Measurements from ENCODE around the gene AMPH.

AMPH gene

DNA sequence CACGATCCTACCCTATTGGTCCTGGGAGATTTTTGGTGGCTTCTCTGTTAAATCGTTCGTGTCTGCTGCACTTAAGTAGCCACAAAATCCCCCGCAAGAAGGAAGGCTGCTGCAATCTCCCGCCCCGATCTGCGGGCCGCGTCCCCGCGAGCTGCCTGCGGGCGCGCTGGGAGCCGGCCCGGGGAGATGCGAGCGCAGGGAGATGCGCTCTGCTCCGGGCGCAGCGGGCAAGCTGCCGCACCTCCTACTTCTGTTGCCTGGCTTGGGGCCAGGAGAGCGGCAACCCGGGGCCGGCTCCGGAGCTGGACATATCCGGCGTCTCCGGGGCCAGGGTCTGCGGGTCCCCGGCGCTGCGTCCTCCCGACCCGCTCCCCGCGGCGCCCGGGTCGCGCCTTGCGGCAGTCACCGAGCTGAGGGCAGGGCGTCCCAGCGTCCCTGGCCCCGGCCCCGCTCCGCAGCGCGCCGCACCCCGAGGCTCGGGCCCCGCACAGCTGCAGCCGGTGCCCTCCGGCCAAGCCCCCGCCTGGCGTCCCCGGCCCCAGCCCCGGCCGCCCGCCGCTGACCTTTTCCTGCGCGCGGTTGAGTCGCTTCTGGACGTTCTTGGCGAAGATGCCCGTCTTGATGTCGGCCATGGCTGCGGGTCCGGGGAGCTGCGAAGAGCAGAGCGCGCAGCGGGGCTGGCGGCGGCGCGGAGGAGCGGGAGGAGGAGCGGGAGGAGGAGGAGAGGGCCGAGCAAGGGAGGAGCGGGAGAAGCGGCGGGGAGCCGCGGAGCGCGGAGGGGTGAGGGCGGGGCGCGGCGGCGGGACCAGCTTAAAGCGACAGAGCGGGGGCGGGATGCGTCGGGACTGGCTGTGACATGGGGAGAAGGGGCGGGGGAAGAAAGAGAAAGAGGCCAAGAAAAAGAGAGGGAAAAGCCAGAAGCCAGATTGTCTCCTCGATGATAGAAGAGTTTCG is at the start of gene AMPH:
Gene AMPH (minus strand): TSS at position 654 of the 954 bp plus-strand sequence. CDS start 22 bp downstream, at position 632.
- peak; percentile 38 for DNase-seq (ENCODE audit: low read depth in 2 of 2)

DNA sequence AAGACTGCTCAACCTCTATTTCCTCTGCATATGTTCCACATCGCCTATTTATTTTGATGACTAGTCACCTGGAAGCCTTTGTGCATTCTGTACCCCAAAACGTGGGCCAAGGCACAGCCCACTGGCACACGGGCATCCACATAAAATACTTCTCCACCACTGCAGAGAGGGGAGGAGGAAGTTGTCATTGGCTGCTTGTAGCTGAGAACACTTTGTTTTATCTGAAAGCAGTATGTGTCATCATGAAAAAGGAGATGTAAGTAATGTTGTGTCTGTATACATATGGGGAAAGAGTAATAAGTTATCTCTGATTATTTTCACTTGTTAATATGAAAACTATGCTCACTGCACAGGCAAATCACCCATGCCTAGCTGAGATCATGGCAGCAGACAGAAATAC is 48.2 kb upstream of the AMPH start:
- no peak for DNase-seq (ENCODE audit: low read depth in 2 of 2)

DNA sequence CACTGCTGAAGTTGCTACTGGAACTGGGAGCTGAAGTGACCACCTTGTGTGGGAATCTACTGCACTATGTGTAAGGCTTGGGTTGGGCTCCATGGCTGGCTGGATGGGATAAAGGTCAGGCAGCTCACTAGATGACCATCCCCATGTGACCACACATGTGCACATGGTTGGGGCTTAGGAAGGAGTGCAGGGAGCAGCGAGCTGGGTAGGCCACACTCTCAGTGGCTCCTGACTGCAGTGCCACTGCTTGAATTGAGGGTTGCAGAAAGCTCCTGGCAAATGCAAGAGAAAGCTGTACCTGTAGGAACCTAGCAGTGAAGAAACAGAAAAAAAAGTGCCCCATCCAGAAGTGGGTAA is 47.5 kb upstream of the AMPH start:
- no peak for DNase-seq (ENCODE audit: low read depth in 2 of 2)

DNA sequence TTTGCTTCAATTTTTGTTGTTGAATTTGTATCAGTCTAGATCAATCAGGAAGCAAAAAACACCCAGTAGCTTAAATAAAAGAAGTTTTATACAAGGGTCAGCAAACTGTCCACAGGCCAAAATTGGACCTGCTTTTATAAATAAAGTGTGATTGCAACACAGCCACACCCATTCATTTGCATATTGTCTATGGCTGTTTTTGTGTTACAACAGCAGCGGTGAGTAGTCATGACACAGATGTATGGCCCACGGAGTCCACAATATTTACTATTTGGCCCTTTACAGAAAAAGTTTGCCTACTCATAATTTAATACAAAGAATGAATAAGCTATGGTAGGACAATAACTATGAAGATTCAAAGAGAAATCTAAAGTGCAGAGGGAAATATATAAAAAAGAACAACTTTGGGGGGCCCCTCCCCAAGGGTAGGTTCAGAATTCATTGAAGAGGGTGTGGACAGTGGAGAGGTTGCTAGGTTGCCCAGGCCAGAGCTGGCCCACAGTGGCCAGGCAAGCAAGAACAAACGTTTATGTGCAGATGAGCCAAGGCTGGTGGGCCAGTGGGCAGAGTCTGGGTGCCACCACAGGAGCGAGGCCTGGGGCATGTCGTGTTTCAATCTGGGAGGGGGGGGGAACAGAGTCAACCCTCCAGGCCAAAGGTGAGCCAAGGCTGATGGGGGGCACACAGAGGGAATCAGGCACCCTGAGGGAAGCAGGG is 47.0 kb upstream of the AMPH start:
- no peak for DNase-seq (ENCODE audit: low read depth in 2 of 2)

DNA sequence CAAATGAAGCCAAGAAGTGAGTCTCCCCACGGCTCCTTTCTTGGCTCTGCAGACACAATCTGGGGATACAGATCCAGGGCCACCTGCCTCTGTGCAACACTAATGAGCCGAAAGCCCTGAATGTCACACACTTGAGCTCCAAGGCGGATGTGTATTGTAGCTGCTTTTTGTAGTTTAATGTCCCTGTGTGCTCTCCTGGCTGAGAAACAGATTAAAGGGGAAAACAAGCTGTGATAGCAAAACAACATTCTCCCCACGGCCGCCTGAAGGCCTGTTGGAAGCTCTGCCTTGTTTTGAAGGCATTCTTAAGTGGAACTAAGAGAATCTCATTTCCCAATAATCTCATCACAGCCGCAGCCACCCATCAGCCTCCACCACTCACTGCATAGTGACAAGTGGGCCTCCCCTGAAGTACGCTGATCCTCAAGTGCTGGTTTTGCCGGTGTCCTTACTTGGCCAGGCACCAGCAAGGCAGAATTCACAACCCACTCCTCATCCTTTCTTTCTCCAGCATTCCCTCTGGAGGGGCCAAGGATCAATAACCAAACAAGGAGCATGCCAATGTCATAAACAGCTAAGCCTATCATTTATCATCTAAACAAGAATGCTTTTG is 44.4 kb upstream of the AMPH start:
- no peak for DNase-seq (ENCODE audit: low read depth in 2 of 2)

DNA sequence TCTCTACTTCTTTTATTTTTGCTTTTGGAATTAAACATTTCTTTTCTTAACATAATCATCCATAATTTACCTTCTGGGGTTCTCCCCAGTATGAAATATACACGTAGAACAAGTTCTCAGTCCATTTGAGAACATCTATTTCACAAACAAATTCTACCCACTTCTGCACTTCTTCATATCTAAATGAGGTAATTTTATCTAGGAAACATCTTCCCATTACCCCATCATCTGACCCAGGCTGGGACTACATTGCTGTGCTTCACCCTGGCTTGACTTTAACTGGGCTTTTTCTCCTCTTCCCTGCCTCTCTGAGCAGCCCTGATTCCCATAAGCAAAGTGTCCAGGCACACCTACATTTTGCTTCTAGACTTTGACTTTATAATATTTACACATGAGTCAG is 43.3 kb upstream of the AMPH start:
- DNase-seq (ENCODE audit: low read depth in 2 of 2), result no peak

DNA sequence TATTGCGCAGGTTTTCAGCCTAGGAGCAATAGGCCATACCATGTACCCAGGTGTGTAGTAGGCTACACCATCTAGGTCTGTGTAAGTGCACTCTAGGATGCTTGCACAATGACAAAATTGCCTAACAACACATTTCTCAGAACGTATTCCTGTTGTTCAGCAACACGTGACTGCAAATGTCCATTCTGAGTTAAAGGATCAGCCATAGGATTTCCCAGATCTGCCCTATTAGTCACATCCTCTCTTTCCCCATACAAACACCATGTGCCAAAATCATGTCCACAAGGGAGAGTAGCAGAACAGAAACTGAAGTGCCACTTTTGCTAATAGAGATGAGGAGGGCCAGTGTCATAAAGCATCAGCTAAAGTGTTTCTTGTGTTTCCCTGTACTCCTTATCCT is 42.6 kb upstream of the AMPH start:
- peak; percentile 51 to 55 for DNase-seq (ENCODE audit: low read depth in 2 of 2)

DNA sequence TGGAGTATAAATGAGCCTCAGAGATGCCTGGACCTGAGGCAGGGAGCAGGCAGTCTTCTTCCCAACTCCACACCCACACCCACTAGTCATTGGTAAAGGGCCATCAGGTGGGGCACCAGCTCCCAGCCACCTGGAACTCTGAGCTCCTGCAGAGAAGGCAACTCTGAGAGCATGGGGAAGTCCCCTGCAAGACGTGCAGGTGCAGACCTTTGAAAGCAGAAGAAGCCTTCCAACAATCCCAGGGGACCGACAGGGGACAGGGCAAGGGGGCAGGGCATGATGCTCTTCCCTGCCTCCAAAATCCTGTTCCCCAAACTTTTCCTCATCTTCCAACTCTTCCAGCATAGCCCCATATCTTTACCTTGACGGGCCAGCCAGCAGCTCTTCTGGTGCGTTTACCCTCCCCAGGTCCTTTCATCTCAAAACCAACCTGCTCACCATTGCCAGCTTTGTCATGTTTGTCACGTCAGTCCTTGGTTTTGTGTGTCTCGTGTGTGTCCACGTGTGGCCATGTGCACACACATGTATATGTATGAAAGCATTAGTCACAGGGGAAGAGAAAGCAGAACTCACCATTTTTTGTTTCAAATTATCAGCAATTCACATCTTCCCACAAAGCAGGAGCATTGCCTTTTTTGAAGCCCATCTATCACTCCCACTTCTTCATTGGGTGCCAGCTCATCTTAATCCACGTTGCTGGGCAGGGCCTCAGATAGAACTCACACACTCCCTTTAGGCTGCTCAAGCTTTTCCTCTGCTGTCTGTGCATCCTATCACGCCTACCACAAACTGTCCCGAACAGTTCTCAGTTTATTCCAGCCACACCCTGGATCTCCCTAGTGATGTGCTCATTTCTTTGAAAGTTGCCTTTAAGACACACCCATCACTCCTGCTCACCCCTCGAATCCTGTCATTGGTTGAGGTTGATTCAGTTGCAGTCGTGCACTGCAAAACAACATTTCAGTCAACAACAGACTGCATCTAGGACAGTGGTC is 41.0 kb upstream of the AMPH start:
- DNase-seq (ENCODE audit: low read depth in 2 of 2), result no peak

DNA sequence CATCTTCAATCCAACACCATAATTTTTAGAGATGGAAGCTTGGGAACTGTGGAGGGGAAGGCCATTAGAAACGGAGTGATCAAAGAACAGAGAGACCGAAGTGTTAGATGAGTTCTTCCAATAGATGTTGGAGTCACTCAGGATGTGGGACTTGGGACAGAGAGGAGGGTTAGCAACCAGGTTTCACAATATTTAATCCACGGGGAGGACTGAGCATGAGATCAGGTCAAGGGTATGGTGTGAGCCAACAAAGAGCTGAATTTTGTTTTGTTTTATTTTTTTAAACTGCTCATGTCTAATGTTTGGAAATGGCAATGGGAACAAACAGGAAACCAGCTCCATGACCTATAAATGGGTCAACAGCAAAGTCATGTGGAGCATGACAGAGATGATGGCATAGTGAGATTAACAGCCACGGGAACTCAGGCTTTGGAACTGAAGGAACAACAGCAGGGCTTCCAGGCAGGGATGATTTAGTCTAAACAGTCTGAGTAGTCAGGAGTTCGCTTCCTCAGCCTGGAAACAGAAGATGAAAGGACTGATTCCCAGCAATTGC is 38.9 kb upstream of the AMPH start:
- DNase-seq (ENCODE audit: low read depth in 2 of 2), result no peak

DNA sequence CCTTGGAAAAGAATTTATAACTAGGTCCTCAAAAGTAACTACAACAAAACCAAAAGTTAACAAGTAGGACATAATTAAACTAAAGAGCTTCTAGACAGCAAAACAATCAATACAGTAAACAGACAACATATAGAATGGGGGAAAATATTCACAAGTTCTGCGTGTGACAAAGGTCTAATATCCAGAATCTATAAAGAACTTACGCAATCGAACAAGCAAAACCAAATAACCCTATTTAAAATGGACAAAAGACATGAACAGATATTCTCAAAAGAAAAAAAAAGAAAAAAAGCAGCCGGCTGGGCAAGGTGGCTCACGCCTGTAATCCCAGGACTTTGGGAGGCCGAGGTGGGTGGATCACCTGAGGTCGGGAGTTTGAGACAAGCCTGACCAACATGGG is 33.8 kb upstream of the AMPH start:
- DNase-seq (ENCODE audit: low read depth in 2 of 2), result no peak

DNA sequence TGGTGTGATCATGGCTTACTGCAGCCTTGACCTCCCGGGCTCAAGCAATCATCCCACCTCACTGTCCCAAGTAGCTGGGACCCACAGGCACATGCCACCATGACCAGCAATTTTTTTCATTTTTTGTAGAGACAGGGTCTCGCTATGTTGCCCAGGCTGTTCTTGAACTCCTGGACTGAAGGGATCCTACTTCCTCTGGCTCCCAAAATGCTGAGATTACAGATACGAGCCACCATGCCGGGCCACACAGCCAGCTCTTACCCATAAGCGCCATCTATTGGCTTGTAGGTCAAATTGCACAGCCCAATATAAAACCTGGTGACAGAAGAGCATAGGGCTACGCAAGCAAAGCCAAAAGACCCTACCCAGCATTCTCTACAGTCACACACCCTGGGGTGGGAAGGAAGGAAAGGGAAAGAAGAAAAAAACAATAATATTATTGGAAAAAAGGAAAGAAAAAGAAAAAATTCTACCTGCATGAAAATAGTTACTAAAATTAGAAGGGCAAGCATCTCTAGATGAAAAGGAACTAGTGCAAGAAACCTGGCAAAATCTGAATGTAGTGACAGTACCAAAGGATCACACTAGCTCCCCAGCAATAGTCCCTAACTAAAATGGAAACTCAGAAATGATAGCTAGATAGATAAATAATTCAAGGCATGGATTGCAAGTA is 29.4 kb upstream of the AMPH start:
- peak; percentile 20 to 30 for DNase-seq (ENCODE audit: low read depth in 2 of 2)

DNA sequence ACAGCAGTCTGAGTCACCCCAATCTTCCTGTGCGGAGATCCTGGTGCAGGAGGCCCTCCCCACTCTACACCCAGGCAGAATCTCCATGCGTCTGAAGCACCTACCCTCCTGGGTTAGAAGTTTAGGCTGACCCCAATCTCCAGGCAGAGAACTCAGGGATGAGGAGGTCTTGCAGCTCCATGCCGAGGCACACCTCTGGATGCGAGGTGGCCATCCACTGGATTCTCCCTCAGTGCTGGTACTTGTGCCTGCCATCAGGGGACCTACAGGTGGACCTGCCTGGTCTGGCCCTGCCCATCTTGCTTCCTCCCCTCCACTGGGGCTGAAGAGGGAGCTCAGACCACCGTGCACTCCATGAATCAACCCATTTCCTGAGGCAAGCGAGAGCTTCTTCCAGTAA is 28.8 kb upstream of the AMPH start:
- DNase-seq (ENCODE audit: low read depth in 2 of 2), result no peak

DNA sequence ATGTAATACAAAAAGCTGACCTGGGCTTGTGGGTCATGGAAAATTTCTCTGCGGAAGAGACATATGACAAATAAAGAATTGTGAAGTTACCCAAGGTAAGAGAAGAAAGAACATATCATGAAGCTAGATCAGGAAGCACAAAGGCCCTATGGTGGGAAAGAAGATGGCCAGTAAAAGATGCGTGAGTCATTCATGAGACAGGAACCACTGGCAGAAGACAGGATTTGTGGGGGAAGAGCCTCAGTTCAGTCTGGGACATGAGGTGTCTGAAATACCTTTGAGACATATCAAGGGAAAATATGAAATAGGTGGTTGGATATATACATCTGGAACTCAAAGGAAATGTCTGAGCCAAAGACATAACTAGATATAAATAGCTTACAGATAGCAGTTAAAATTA is 27.7 kb upstream of the AMPH start:
- DNase-seq (ENCODE audit: low read depth in 2 of 2), result no peak

DNA sequence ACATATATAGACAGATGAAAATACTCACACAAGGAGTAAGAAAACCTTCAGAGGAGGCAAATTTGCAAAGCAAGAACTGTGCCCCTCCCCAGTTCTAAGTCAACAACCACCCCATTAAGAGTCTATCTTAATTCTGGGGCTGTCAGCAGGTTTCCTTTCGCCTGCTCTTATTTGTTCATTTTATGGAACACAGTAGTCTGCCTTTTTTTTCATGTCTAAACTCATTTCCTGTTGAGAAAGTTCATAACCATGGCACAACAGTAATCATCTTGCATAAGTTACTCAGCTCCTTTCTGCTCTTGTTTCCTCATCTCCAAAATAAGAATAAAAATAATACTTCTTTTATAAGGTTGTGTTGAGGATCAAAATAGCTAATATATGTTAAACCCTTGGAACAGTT is 25.8 kb upstream of the AMPH start:
- peak in 1 of 2 experiments; percentile 15 for DNase-seq (ENCODE audit: low read depth in 2 of 2)

DNA sequence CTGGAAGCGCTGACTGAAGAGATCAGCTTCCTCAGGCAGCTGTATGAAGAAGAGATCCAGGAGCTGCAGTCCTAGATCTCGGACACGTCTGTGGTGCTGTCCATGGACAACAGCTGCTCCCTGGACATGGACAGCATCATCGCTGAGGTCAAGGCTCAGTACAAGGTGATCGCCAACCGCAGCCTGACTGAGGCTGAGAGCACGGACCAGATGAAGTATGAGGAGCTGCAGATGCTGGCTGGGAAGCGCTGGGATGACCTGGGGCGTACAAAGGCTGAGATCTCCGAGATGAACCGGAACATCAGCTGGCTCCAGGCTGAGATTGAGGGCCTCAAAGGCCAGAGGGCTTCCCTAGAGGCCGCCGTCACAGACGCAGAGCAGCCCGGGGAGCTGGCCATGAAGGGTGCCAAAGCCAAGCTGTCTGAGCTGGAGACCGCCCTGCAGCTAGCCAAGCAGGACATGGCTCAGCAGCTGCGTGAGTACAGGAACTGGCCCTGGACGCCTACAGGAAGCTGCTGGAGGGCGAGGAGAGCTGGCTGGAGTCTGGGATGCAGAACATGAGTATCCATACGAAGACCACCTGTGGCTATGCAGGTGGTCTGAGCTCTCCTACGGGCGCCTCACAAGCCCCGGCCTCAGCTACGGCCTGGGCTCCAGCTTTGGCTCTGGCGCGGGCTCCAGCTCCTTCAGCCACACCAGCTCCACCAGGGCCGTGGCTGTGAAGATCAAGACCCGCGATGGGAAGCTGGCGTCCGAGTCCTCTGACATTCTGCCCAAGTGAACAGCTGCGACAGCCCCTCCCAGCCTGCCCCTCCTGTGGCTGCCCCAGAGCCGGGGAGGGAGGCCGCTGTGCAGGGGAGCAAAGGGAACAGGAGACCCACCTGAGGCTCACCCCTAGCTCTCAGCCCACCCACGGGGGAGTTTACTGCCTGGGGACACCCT is 24.9 kb upstream of the AMPH start:
- no peak for DNase-seq (ENCODE audit: low read depth in 2 of 2)

DNA sequence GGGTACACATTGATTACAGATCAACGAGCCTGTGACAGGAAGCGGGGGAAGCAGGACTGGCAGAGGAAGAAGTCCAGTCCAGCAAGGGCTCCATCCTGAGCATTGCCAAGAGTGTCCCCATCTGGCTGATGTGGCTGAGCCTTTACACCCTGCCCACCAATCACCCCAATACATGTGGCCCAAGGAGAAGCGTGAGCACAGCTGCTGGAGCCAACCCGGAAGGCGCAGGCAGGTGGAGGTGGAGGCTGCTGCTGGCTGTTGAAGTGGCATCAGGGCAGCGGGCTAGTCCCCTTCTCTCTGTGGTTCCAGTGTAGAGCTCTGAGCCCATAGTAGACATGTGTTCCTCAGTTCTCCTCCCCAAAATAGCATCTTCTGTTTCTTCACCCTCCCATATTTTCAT is 6.8 kb upstream of the AMPH start:
- no peak for DNase-seq (ENCODE audit: low read depth in 2 of 2)

DNA sequence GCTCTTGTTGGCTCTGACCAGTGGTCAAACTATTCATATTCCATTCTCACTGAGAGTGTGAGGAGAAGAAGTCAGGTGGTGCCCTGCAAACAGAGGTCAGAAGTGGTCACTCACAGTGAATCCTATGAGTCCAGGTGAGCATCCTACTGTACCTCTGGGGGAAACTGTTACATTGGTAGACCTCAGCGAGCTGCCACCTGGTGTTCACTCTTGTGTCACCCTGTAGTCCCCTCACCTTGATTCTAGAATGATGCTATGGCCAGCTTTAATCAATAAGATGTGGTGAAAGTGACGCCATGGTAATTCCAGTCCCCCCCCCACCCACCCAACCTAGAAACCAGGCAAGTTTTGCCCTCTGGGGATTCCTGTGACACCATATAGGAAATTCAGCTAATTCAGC is 1.2 kb upstream of the AMPH start:
- DNase-seq (ENCODE audit: low read depth in 2 of 2), result no peak

DNA sequence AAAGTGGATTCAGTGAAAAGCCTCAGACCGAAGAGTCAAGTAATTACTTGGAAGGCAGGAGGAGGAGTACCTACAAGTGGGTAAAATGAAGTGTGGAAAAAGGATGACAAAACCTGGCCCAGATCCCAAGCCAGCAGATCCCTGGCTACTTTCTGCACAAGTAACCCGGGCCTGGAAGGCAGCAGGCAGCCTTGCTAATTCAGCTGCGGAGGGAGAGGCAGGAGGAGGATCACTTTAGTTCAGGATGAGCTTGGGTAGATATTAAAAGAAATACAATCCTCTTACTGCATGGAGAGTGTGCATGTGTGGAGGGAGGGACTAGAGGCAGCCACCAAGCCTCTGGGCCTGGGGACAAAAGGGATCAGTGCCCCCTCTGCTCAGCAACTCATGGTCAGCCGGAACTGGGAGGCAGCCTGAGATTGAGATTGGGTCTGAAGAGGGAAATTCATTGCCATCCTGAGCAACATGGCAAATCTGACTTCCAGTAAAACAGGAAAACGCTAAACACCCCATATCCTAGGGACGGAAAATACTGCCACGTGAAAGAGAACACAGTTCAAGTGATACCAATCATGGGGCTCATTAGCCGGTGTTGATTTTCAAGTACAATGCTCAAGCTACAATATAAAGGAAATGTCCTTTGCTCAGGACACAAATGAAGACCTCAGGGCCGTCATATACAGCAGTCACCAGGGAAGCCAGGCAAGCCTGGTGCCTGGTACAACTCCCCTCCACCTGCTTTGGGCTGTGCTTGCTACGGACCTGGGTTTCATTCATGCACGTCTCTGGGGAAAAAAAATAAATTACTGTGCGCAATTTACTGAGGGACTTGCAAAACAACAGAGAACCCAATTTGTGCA is 1.3 kb downstream of the AMPH start:
- peak in 1 of 2 experiments; percentile 4 for DNase-seq (ENCODE audit: low read depth in 2 of 2)
